Stimulated activated naive B cell treated with anti-CD40 and anti-IgM and Interleukin-4, amounts not matched to agents 10 μg/mL and 1 μg/mL and 100 μg/mL, for 72 hours (primary cell): ENCODE results near the gene TMEM151A.
"Not testable (repeated sequence)": the region's sequence is repeated elsewhere in the genome, so short reads cannot be mapped to it uniquely, and the experiment has no call there.

Experiments used
- ATAC-seq, 2 donors: fragments of 150-1000 bp; cut with Tn5 transposase; replicated peaks; 2 replicates each; pipeline ENCODE4 v1.10.0; 2021; ENCODE audit warnings: moderate library complexity in 1 of 2
- DNase-seq: peaks from one replicate; pipeline ENCODE4 v3.0.0; 2021
- H3K27ac Mint-ChIP-seq: one replicate; pipeline ENCODE4 v1.8.0; 2022; ENCODE audit warnings: mild to moderate bottlenecking, mixed read lengths
- H3K27me3 Mint-ChIP-seq, 2 donors: one replicate each; pipeline ENCODE4 v1.8.0; 2022; ENCODE audit warnings: mixed read lengths in 2 of 2
- H3K36me3 Mint-ChIP-seq, 2 donors: one replicate each; pipeline ENCODE4 v1.8.0; 2022; ENCODE audit warnings: mixed read lengths in 2 of 2, mild to moderate bottlenecking in 1 of 2
- H3K4me1 Mint-ChIP-seq, 2 donors: one replicate each; pipeline ENCODE4 v1.8.0; 2022; ENCODE audit warnings: mixed read lengths in 2 of 2, mild to moderate bottlenecking in 1 of 2
- H3K4me3 Mint-ChIP-seq, 2 donors: one replicate each; pipeline ENCODE4 v1.8.0; 2022; ENCODE audit warnings: mild to moderate bottlenecking in 2 of 2, mixed read lengths in 2 of 2, moderate library complexity in 1 of 2
- H3K9me3 Mint-ChIP-seq, 2 donors: one replicate each; pipeline ENCODE4 v1.8.0; 2022; ENCODE audit warnings: mixed read lengths in 2 of 2, mild to moderate bottlenecking in 1 of 2

TMEM151A gene

DNA sequence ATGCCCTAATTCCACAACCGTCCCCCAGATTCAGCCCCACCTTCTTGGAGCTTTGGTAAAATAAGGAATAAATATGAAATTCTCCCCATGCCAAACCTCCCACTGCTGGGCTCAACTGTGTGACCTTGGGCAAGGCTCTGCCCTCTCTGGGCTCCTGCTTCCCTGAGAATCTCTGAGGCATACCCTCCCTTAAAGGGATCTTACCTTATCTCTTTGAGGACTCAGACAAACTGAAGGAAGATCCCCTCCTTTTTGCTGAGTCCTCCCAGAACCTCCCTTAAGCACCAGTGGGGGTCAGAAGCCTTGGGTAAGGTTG is 22.4 kb downstream of the TMEM151A start:
- peak overlapping the region; percentile 56 for H3K27ac Mint-ChIP-seq
- H3K4me3 Mint-ChIP-seq, result peak overlapping the region; percentile 36 to 52
- no peaks in the 10 kb centered on the region for H3K9me3 Mint-ChIP-seq
- peaks cover 26 to 40% of the 10 kb centered on the region in 2 donors for H3K4me1 Mint-ChIP-seq
- no peaks in the 10 kb centered on the region for H3K27me3 Mint-ChIP-seq
- no peak for DNase-seq
- H3K36me3 Mint-ChIP-seq, result no peaks in the 10 kb centered on the region
- no peak for ATAC-seq

DNA sequence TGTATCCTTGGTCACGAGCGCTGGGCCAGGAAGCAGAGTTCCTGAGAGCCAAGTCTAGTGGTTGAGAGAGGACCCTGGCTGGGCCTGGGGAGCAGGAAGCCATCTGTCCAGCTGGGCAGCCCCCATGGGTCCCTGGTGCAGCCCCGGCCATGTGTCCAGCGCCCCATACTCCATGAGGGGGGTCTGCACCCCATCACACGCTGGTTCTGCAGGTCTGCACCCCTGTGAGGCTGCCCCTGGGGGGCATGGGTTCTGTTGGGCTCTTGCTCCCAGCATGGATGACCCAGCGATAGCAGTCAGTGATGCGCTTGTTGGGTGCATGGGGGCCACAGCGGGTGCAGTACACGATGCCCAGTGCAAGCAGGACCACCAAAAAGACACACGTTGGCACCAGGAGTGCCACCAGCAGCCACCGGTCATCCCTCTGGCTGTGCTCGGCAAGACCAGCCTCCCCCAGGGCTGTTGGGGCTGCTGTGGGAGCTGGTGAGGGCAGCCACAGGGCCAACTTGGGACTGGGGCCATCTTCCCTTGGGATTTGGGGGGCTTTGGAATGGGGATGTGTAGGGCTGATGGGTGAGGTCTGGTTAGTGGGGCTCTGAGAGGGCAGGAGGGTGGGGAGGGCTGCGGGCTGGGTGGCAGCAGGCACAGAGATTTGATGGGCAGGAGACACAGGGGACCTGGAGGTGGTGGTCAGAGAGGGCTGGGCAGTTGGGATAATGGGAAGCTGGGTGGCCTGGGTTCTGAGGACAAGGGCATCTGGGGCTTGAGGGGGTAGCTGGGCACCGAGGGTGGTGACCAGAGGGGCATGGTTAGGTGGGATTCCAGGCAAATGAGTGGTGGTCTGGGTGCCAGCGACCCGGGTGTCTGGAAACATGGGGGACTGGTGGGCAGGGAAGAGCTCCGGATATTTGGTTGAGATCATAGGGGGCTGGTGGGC is 23.1 kb downstream of the TMEM151A start:
- H3K4me1 Mint-ChIP-seq, result peaks cover 29 to 44% of the 10 kb centered on the region in 2 donors
- no peaks in the 10 kb centered on the region for H3K36me3 Mint-ChIP-seq
- H3K4me3 Mint-ChIP-seq, result no peak overlapping the region
- no peaks in the 10 kb centered on the region for H3K9me3 Mint-ChIP-seq
- no peaks in the 10 kb centered on the region for H3K27me3 Mint-ChIP-seq
- ATAC-seq (no peak), DNase-seq (no peak)
- H3K27ac Mint-ChIP-seq, result no peak overlapping the region

DNA sequence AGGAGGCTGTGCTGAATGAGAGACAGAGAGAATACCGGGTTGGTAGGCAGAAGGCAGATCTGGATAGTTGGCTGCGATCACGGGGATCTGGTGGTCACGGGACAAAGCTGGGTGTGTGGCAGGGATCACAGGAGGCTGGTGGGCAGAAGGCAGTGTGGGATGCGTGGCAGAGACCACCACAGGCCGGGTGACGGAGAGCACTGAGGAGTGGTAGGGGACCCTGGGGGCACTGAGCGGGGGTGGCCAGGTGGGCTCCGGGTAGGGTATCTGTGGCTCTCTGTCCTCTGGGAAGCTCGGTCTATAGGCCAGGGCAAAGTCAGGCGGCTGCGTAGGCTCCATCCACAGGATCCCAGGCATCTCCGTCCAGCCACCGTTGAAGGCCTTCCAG is 23.8 kb downstream of the TMEM151A start:
- Mint-ChIP-seq H3K36me3 (no peaks in the 10 kb centered on the region), H3K27ac (no peak overlapping the region), H3K4me1 (peaks cover 29 to 44% of the 10 kb centered on the region in 2 donors), H3K27me3 (no peaks in the 10 kb centered on the region), H3K9me3 (no peaks in the 10 kb centered on the region), H3K4me3 (no peak overlapping the region)
- DNase-seq, result no peak
- ATAC-seq, result no peak

DNA sequence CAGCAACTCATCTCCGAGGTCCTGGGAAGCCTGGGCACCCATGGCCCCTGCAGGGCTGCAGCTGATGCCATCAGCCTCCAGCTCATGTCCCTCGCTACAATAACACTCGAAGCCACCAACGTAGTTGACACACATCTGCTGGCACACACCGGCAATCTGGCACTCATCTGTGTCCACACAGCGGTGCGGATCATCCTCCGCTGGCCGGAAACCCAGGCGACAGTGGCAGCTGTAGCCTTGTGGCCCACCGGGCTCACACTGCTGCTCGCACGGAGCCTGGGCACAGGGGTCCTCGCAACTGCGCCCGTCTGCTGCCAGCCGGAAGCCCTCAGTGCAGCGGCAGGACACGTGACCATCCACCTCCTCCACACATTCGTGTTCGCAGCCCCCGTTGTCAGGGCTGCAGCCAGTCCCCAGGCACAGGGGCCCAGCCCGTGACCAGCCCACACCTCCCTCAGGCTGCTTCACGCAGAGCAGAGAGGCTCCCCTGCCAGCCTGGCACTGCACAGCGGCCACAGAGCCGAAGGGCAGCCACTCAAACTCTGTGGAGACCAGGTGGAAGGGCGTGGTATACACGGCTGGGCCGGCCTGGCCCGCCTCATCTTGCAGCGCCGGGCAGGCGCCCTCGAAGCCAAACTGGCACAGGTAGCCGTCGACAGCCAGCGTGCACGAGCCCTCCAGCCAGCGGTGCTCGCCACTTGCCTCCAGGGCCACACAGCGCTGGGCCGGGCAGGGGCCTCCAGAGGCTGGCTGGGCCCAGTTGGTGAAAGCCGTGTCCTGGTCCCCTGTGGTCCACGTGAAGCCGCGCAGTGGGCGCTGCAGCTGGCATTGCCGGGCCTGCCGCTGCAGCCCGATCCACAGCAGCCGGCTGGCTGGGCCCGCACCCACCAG is 24.5 kb downstream of the TMEM151A start:
- ATAC-seq (no peak), DNase-seq (no peak)
- H3K36me3 Mint-ChIP-seq, result no peaks in the 10 kb centered on the region
- peaks cover 29 to 44% of the 10 kb centered on the region in 2 donors for H3K4me1 Mint-ChIP-seq
- H3K27me3 Mint-ChIP-seq, result no peaks in the 10 kb centered on the region
- H3K9me3 Mint-ChIP-seq, result no peaks in the 10 kb centered on the region
- H3K4me3 Mint-ChIP-seq, result no peak overlapping the region
- H3K27ac Mint-ChIP-seq, result no peak overlapping the region

DNA sequence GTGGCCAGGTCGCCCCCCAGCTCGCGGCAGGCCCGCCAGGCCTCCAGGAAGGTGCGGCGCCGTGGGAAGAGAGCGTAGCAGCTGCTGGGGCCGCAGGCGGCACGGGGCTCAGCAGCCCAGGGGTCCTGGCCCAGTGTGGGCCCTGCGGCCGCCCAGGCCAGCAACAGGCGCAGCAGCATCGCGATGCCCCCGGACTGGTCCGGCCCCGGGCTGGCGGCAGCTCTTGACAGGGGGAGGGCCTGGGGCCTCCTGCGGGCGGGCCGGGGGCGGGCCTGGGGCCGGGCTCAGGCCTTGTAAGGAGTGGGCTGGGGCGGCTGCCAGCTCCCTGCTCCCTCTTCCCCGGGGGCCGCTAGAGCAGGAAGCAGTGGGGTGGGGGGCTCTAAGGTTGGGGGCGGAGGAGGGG is 25.2 kb downstream of the TMEM151A start, which contains the start of gene CD248:
Gene CD248 (minus strand): TSS at position 196 of the 403 bp plus-strand sequence. CDS start 17 bp downstream, at position 179.
- peaks cover 29 to 40% of the 10 kb centered on the region in 2 donors for H3K4me1 Mint-ChIP-seq
- DNase-seq (no peak), ATAC-seq (no peak)
- H3K36me3 Mint-ChIP-seq, result no peaks in the 10 kb centered on the region
- peak within 1 kb of the TSS; percentile 90 for H3K27ac Mint-ChIP-seq
- H3K27me3 Mint-ChIP-seq, result no peaks in the 10 kb centered on the region
- H3K4me3 Mint-ChIP-seq, result peak within 1 kb of the TSS; percentile 71 to 74
- no peaks in the 10 kb centered on the region for H3K9me3 Mint-ChIP-seq

DNA sequence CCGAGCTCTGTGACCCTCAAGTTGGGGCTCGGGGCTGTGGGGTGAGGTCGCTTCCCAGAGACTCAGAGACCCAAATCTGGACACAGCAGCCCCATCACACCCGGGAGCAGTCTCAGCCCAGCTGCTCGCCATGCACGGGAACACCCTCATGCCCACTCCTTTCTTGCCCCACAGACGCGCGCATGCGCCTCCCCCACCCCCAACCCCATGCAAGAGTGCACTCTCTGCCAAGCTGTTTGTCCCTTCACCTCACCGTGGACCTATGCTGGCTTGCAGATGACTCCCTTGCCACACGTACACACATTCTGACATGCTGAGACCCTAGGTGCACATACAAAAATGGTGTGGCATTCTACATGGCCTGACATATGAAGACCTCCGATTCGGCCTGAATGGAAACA is 25.6 kb downstream of the TMEM151A start:
- H3K27me3 Mint-ChIP-seq, result no peaks in the 10 kb centered on the region
- peak overlapping the region; percentile 71 to 74 for H3K4me3 Mint-ChIP-seq
- no peaks in the 10 kb centered on the region for H3K36me3 Mint-ChIP-seq
- no peak for DNase-seq
- ATAC-seq, result peak; percentile 38
- no peaks in the 10 kb centered on the region for H3K9me3 Mint-ChIP-seq
- peak overlapping the region; percentile 86 for H3K27ac Mint-ChIP-seq
- H3K4me1 Mint-ChIP-seq, result peaks cover 27 to 40% of the 10 kb centered on the region in 2 donors

DNA sequence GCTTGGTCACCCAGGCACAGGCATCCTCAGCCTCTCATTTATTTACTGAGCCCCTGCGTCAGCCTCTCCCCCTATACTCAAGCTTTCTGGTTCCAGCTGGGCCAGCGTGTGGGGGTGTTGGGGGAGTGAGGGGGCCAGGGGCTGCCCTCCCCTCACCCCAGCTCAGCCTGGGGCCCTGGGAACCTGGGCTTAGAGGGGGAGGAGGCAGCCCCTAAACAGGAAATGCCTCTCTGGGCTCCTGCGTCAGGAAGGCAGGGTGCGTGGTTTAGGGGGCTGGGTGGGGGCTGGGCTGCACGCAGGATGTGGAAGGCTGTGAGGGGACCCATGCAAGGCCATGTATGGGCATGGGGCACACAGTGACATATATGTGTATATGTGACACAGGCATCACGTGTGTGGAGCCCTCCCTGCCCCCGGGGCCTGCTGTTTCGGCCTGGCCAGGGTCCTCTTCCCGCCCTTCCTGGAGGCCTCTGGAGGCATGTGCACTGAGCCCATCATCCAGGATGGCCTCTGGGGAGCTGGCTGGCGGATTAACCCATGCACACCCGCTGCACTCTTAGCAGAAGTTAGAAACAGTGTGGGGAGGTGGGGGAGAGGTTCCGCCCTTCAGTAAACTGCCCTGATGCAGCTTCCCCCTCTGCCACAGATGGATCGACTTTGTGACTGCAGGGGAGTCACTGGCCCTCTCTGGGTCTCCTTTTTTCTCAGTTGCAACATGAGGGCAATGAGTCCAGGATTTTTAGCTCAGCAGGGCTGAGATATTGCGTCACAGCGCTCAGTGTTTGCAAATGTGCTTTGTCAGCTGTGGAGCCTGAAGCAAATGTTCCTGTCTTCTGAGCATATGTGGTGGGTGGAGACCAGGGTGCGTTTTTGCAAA is 26.3 kb downstream of the TMEM151A start:
- Mint-ChIP-seq H3K4me3 (peak overlapping the region; percentile 71 to 74), H3K27me3 (no peaks in the 10 kb centered on the region), H3K27ac (peak overlapping the region; percentile 90), H3K36me3 (no peaks in the 10 kb centered on the region), H3K9me3 (no peaks in the 10 kb centered on the region), H3K4me1 (peaks cover 25 to 43% of the 10 kb centered on the region in 2 donors)
- no peak for DNase-seq
- ATAC-seq, result peak; percentile 79 to 84

DNA sequence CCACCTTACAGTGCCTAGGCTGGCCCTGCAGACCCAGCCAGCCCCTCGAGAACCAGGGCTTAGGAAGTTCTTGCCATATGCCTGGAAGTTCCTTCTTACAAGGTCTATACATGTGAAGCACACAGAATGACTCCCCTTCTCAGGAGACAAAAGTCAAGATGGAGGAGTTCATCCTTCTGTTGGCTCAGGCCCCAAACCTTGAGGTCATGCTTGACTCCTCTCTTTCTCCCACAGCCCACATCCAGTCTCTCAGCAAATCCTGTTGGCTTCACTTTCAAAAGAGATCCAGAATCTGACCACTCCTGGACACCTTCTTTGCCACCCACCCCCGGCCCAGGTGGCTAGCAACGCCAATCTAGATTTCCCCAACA is 26.9 kb downstream of the TMEM151A start:
- Mint-ChIP-seq H3K4me1 (peaks cover 25 to 40% of the 10 kb centered on the region in 2 donors), H3K27ac (peak overlapping the region; percentile 90), H3K4me3 (peak overlapping the region in 1 of 2 donors; percentile 74), H3K36me3 (no peaks in the 10 kb centered on the region), H3K9me3 (no peaks in the 10 kb centered on the region), H3K27me3 (no peaks in the 10 kb centered on the region)
- ATAC-seq (no peak), DNase-seq (no peak)

DNA sequence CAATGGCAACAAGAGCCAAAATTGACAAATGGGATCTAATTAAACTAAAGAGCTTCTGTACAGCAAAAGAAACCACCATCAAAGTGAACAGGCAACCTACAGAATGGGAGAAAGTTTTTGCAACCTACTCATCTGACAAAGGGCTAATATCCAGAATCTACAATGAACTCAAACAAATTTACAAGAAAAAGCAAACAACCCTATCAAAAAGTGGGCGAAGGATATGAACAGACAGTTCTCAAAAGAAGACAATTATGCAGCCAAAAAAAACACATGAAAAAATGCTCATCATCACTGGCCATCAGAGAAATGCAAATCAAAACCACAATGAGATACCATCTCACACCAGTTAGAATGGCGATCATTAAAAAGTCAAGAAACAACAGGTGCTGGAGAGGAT is 28.6 kb downstream of the TMEM151A start:
- H3K4me1 Mint-ChIP-seq, result peaks cover 21 to 32% of the 10 kb centered on the region in 2 donors
- not testable (repeated sequence) for H3K4me3 Mint-ChIP-seq, H3K9me3 Mint-ChIP-seq, ATAC-seq, H3K27ac Mint-ChIP-seq, H3K36me3 Mint-ChIP-seq, H3K27me3 Mint-ChIP-seq, DNase-seq

DNA sequence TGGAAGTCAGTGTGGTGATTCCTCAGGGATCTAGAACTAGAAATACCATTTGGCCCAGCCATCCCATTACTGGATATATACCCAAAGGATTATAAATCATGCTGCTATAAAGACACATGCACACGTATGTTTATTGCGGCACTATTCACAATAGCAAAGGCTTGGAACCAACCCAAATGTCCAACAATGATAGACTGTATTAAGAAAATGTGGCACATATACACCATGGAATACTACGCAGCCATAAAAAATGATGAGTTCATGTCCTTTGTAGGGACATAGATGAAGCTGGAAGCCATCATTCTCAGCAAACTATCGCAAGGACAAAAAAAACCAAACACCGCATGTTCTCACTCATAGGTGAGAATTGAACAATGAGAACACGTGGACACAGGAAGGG is 29.1 kb downstream of the TMEM151A start:
- H3K4me1 Mint-ChIP-seq, result peaks cover 22 to 32% of the 10 kb centered on the region in 2 donors
- not testable (repeated sequence) for H3K9me3 Mint-ChIP-seq, H3K4me3 Mint-ChIP-seq, DNase-seq, H3K36me3 Mint-ChIP-seq, H3K27ac Mint-ChIP-seq, H3K27me3 Mint-ChIP-seq, ATAC-seq

DNA sequence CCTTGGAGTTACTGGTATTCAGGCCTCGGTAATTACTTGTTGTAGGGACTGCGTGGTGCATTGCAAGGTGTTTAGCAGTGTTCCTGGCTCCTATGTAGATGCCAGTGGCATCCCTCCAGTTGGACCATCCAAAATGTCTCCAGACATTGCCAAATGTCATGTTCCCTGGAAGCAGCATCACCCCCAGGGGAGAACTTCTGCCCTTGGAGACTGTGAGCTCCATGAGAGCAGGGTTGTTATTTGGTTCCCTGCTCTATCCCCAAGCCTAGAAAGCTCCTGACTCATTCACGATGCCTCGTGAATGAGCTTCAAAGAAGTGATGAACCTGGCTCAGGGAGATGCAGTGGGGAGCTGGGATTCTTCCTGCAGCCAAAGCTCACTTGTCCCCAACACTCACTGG is 29.9 kb downstream of the TMEM151A start:
- Mint-ChIP-seq H3K27me3 (no peaks in the 10 kb centered on the region), H3K4me1 (peaks cover 26 to 38% of the 10 kb centered on the region in 2 donors), H3K4me3 (no peak overlapping the region), H3K27ac (no peak overlapping the region), H3K9me3 (no peaks in the 10 kb centered on the region), H3K36me3 (no peaks in the 10 kb centered on the region)
- DNase-seq (no peak), ATAC-seq (no peak)

DNA sequence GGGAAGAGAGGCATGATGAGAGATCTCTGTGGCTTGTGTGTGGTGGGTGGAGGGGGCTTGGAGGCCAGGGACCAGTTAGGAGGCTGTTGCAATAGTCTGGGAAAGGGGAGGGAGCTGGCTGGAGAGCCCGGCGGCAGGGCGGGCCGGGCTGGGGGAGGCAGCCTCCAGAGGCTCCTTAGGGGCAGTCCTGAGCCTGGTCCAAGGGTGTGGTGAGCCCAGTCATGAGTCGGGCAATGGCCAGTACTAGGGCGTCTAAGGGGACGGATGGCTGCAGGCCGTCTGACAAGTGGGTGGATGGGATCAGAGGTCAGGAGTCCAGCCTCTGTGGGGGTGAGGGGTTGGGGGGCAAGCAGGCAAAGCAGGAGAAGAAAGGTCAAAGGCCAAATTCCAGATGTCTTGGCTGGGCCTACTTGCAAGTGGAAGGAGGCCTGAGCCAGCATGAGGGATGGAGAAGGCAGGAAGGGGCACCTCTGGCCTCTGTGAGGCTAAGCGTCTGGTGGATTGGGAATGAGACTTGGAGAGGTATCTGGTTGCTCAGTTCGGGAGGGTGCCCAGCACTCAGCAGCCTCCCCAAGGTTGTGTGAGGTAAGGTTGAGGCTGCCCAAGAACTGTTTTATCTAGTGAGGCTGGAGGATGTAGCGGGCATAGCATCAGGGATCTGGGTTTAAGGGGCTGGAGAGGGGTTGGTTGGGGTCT is 31.2 kb downstream of the TMEM151A start:
- Mint-ChIP-seq H3K4me1 (peaks cover 28 to 36% of the 10 kb centered on the region in 2 donors), H3K27ac (no peak overlapping the region), H3K4me3 (no peak overlapping the region), H3K9me3 (no peaks in the 10 kb centered on the region), H3K36me3 (no peaks in the 10 kb centered on the region), H3K27me3 (no peaks in the 10 kb centered on the region)
- DNase-seq, result no peak
- ATAC-seq, result no peak

DNA sequence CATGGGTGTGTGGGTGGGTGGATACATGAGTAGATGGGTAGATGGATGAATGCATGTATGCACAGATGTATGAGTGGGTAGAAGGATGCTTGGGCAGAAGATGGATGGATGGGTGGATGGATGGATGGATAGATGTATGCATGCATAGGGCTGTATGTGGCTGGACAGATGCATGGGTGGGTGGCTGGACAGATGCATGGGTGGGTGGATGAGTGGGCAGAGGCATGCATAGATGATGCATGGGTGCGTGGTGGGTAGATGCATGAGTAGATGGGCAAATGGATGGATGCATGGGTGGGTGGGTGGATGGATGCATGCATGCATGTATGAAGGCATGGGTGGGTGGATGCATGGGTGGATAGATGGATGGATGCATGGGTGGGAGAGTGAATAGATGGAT is 32.0 kb downstream of the TMEM151A start:
- DNase-seq (no peak), ATAC-seq (no peak)
- H3K36me3 Mint-ChIP-seq, result no peaks in the 10 kb centered on the region
- H3K27ac Mint-ChIP-seq, result peak overlapping the region; percentile 0
- no peaks in the 10 kb centered on the region for H3K27me3 Mint-ChIP-seq
- no peak overlapping the region for H3K4me3 Mint-ChIP-seq
- H3K9me3 Mint-ChIP-seq, result no peaks in the 10 kb centered on the region
- H3K4me1 Mint-ChIP-seq, result peaks cover 27 to 36% of the 10 kb centered on the region in 2 donors
